ENCODE results near the gene CPD.
"Not testable (repeated sequence)": the region's sequence is repeated elsewhere in the genome, so short reads cannot be mapped to it uniquely, and the experiment has no call there.

The CPD gene

GRCh38 chr17:30378825-30379302 is at the start of gene CPD:
CPD (plus strand) TSS chr17:30378927; CDS start chr17:30378981, 54 bp downstream.
- peak; percentile 99 for DNase-seq

- peak; percentile 83 for DNase-seq
Observed at GRCh38 chr17:30332057-30332542, 46.6 kb upstream of the CPD start.

- DNase-seq: no peak
Observed at GRCh38 chr17:30333503-30334360, 45.0 kb upstream of the CPD start, which contains the start of gene TMIGD1. TMIGD1 (minus strand) TSS chr17:30334057; CDS start chr17:30332133, 1,924 bp downstream.

- no peak for DNase-seq
Observed at GRCh38 chr17:30334421-30334820, 44.3 kb upstream of the CPD start.

GRCh38 chr17:30336369-30337171 is 42.2 kb upstream of the CPD start:
- DNase-seq: peak; percentile 79

- no peak for DNase-seq
Observed at GRCh38 chr17:30337393-30337999, 41.2 kb upstream of the CPD start.

- no peak for DNase-seq
Observed at GRCh38 chr17:30339086-30339485, 39.6 kb upstream of the CPD start.

- no peak for DNase-seq
Observed at GRCh38 chr17:30340801-30341356, 37.8 kb upstream of the CPD start.

- DNase-seq: no peak
Observed at GRCh38 chr17:30341703-30342249, 37.0 kb upstream of the CPD start.

GRCh38 chr17:30343244-30343643 is 35.5 kb upstream of the CPD start:
- DNase-seq: not testable (repeated sequence)

- DNase-seq: no peak
Observed at GRCh38 chr17:30343796-30344195, 34.9 kb upstream of the CPD start.

- DNase-seq: no peak
Observed at GRCh38 chr17:30344283-30345088, 34.2 kb upstream of the CPD start.

- no peak for DNase-seq
Observed at GRCh38 chr17:30345089-30345433, 33.7 kb upstream of the CPD start.

- peak; percentile 61 for DNase-seq
Observed at GRCh38 chr17:30345527-30346075, 33.1 kb upstream of the CPD start.

GRCh38 chr17:30346221-30346795 is 32.4 kb upstream of the CPD start:
- DNase-seq: no peak

- DNase-seq: no peak
Observed at GRCh38 chr17:30347488-30347887, 31.2 kb upstream of the CPD start.

- no peak for DNase-seq
Observed at GRCh38 chr17:30349252-30349651, 29.5 kb upstream of the CPD start.

- not testable (repeated sequence) for DNase-seq
Observed at GRCh38 chr17:30351263-30351662, 27.5 kb upstream of the CPD start.

- DNase-seq: no peak
Observed at GRCh38 chr17:30351735-30352134, 27.0 kb upstream of the CPD start.

- no peak for DNase-seq
Observed at GRCh38 chr17:30352240-30352814, 26.4 kb upstream of the CPD start.

- no peak for DNase-seq
Observed at GRCh38 chr17:30354701-30355100, 24.0 kb upstream of the CPD start.
